HG03432 (cell line): ENCODE results near the gene OPTC.
"Not testable (repeated sequence)": the region's sequence is repeated elsewhere in the genome, so short reads cannot be mapped to it uniquely, and the experiment has no call there.

Experiments used
- ATAC-seq: cut with Tn5 transposase; IDR thresholded peaks from one replicate; pipeline ENCODE4 v1.9.1; 2021; ENCODE audit warnings: mild to moderate bottlenecking, moderate library complexity; ENCODE audit not compliant: unreplicated experiment

Gene OPTC

GRCh38 chr1:203493901-203494300 is at the start of gene OPTC:
OPTC (plus strand) TSS chr1:203494153; CDS start chr1:203496006, 1,853 bp downstream.
- no peak for ATAC-seq

- no peak for ATAC-seq
Observed at GRCh38 chr1:203444171-203444576, 49.8 kb upstream of the OPTC start.

- ATAC-seq = no peak
Observed at GRCh38 chr1:203447151-203447550, 46.8 kb upstream of the OPTC start.

- ATAC-seq = not testable (repeated sequence)
Observed at GRCh38 chr1:203447598-203447997, 46.4 kb upstream of the OPTC start.

GRCh38 chr1:203448521-203449061 is 45.4 kb upstream of the OPTC start:
- no peak for ATAC-seq

GRCh38 chr1:203450001-203450400 is 44.0 kb upstream of the OPTC start:
- ATAC-seq = no peak

- ATAC-seq = no peak
Observed at GRCh38 chr1:203450479-203451149, 43.3 kb upstream of the OPTC start.

GRCh38 chr1:203451836-203452784 is 41.8 kb upstream of the OPTC start:
- ATAC-seq = no peak

GRCh38 chr1:203453016-203453415 is 40.9 kb upstream of the OPTC start:
- no peak for ATAC-seq

- ATAC-seq = no peak
Observed at GRCh38 chr1:203453616-203454015, 40.3 kb upstream of the OPTC start.

GRCh38 chr1:203454986-203455471 is 38.9 kb upstream of the OPTC start:
- no peak for ATAC-seq

GRCh38 chr1:203455706-203456105 is 38.2 kb upstream of the OPTC start:
- no peak for ATAC-seq

- no peak for ATAC-seq
Observed at GRCh38 chr1:203456577-203456976, 37.4 kb upstream of the OPTC start.

- ATAC-seq = no peak
Observed at GRCh38 chr1:203458078-203458477, 35.9 kb upstream of the OPTC start.

GRCh38 chr1:203459671-203460201 is 34.2 kb upstream of the OPTC start:
- no peak for ATAC-seq

GRCh38 chr1:203461717-203462116 is 32.2 kb upstream of the OPTC start:
- no peak for ATAC-seq

- ATAC-seq = no peak
Observed at GRCh38 chr1:203462143-203462542, 31.8 kb upstream of the OPTC start.

GRCh38 chr1:203462878-203463277 is 31.1 kb upstream of the OPTC start:
- ATAC-seq = no peak

- no peak for ATAC-seq
Observed at GRCh38 chr1:203463469-203464062, 30.4 kb upstream of the OPTC start.

- ATAC-seq = no peak
Observed at GRCh38 chr1:203464226-203464625, 29.7 kb upstream of the OPTC start.

GRCh38 chr1:203464743-203465142 is 29.2 kb upstream of the OPTC start:
- no peak for ATAC-seq
